Ovary (tissue), 3 donors: Measurements from ENCODE around the gene IFNA8.
"Not testable (repeated sequence)": the region's sequence is repeated elsewhere in the genome, so short reads cannot be mapped to it uniquely, and the experiment has no call there.

Source experiments
- CTCF ChIP-seq, 3 donors: fragments of 450-650 bp in 2 of 3; fragments of 200-600 bp in 1 of 3; IDR thresholded peaks; one replicate each; pipeline versions ENCODE4 v1.5.1 to v1.8.0; 2016 to 2022; ENCODE audit warnings: antibody characterized with exemption in 3 of 3, mild to moderate bottlenecking in 1 of 3
- EP300 ChIP-seq: sonication (generic); formaldehyde crosslinking; IDR thresholded peaks from one replicate; pipeline ENCODE4 v1.6.1; 2017; ENCODE audit warnings: antibody characterized with exemption
- POLR2A ChIP-seq: fragments of 450-650 bp; IDR thresholded peaks from one replicate; pipeline ENCODE4 v1.6.1; 2017; ENCODE audit warnings: antibody characterized with exemption, mild to moderate bottlenecking, moderate library complexity
- donor health status: DM: no; HTN: no; CAD: no.

DNA sequence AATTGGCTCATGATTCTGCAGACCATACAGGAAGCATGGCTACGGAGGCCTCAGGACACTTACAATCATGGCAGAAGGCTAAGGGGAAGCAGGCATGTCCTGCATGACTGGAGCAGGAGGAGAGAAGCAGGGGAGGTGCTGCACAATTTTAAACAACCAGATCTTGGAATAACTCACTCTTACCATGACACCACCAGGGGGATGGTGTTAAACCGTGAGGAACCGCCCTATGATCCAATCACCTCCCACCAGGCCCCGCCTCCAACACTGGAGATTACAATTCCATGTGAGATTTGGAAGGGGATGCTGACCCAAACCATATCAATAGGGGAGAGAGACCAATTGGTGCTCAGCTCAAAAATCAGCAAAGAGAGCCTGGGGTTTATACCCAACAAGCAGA is 37.5 kb upstream of the IFNA8 start:
- not testable (repeated sequence) for TF ChIP-seq CTCF (IDR thresholded peaks at IDR 0.05); POLR2A; EP300
